GM18505 (cell line): Measurements from ENCODE around the gene SETBP1.

ENCODE experiments used
- ATAC-seq: cut with Tn5 transposase; IDR thresholded peaks from one replicate; pipeline ENCODE4 v1.9.1; 2021; ENCODE audit not compliant: unreplicated experiment
- POLR2A ChIP-seq: IDR thresholded peaks from 4 replicates; pipeline ENCODE4 v1.6.1; 2011; ENCODE audit warnings: borderline replicate concordance; ENCODE audit not compliant: insufficient read depth, insufficient read length; ENCODE audit errors: extremely low read depth

Gene SETBP1

DNA sequence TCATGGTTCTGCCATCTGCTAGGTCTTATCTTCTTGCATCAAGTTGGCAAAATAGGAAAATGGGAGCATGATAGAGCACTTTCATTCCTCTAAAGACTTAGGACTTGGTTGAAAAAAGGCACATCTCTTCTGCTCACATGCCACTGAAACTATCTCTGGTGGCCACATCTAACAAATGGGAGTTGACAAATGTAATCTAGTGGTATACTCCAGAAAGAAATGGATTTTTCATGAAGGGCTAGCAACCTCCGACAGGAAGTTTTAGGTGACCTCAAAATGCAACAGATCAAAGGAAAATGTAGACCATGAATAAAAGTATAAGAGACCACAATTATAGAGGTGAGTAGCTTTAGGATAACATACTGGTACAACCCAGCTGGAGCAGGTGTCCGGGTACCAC lies 224.1 kb downstream of the SETBP1 start:
- no peak for TF ChIP-seq POLR2A

DNA sequence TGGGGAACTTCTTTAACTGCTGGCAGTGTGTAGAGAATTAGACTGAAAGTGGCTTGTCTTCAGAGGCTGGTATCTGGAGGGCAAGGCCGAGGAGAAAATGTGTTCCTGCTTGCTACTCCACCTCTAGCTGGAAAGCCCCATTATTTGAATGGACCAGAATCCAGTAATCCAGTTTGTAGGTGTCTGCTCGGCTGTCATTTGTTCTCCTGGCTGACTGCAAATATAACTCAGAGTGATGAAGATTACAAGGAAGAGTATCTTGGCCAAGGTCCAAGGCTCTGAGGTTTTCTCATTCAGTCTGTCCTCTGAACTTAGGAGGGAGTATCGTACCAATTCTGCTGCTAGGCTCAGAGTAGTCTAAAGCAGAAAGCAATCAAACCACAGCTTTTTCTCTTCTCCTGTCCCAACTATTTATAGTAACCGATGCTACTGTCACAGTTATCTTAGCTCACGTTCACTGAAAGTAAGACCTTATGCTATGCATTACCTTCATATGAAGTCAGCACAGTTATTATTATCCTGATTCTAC lies 228.6 kb downstream of the SETBP1 start:
- ATAC-seq: peak; percentile 83
- no peak for TF ChIP-seq POLR2A

More for the DNA sequence above, 224.1 kb downstream of the SETBP1 start:
- no peak for ATAC-seq

DNA sequence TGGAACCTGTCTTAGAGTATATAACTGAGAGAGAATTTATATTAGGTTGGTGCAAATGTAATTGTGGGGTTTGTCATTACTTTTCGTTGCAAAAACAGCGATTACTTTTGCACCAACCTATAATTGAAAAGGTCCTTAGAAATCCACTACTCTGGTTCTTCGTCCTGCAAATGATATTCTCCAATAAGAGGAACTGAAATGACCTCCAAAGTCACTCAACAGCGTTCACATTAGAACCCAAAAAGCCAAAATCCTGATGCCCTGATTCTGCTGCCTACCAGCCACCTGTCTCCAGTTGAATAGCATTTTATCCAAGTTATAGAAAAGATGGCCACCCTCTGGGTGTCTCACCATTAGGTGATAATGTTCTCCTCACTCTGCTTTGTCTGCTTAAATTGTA lies 230.6 kb downstream of the SETBP1 start:
- ATAC-seq: no peak

DNA sequence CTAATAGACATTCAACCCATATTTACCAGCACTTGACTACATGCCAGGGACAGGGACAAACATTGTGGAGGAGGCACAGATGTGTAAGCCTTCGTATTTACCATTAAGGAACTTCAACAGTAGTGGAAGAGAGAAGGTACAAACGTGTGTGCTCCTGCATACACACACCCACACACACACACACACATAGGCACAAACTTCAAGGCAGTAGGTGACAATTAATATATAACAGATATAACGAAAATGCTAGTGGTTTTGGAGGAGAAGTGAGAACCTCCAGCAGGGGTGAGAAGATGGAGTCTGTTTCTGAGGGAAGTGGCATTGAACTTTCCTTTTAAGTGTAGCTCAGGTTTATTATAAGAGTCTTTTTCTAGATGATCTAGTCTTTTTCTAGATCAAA lies 231.1 kb downstream of the SETBP1 start:
- TF ChIP-seq POLR2A: no peak
- no peak for ATAC-seq

More for the DNA sequence above, 230.6 kb downstream of the SETBP1 start:
- TF ChIP-seq POLR2A: no peak

DNA sequence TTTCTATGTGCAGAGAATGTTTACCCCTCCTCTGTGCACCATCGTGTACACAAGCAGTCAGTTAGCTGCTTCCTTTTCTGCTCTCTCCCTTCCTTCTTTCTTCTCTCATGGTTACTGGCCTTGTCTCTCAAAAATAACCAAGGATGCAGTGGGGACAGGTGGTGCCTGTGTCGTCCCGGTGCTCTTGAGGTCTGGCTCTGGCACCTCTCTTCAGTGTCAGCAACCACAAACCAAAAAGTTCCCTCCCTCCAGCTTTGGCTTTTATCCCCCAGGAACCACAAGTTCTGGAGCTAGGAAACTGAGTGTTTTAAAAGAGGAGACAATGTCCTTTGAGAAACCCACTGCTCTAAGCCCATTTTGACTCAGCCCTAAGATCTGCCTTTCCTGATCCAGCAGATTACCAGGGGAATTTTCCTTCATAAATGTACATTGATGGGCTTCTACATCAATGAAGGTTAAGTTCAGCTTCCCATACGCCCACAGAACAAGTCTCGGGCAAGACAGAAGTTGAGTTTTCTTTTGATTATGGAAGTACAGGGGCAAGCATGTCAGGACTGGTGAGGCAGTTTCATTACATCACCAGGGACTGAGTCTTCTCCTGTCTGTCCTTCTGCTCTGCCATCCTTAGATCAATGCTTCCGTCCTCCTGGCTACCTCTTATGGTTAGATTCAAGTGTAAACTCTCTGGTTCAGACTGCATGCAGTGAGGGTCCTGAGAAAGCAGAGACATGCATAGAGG lies 232.2 kb downstream of the SETBP1 start:
- no peak for TF ChIP-seq POLR2A
- ATAC-seq: no peak

DNA sequence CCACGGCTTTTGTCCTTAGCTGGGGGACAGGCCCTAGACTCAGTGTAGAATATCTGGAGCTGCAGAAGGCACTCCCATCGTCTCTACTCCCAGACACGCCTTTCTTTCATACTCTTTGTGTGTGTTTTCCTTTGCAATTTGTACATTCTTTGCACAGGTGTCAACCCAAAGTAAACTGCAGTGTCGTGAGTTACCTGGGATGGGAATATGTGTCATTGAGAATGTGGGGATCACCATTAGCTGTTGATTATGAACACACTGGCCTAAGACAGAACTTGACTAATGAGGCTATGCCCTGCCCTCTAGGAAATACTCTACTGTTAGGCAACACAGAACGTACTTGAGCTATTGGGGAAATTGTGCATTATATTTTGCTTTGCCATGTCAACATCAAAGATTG lies 233.3 kb downstream of the SETBP1 start:
- no peak for ATAC-seq
- no peak for TF ChIP-seq POLR2A

DNA sequence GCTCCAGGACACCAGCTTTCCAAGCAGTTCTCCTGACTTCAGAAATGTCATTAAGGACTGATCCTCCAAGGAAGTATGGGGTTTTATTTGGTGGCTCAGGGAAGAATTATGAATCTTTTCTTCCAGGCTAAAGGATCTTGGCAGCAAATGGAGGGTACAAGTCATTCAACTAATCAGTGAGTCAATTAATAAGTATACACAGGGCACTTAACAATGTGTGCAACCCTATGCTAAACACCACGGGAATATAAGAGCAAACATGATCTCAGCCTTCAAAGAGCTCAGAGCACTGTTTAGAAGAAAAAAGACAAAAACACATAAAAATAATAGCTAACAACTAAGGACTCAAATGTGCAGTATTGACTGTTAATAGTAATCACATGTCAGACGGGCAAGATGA lies 234.5 kb downstream of the SETBP1 start:
- ATAC-seq: no peak
- TF ChIP-seq POLR2A: no peak

DNA sequence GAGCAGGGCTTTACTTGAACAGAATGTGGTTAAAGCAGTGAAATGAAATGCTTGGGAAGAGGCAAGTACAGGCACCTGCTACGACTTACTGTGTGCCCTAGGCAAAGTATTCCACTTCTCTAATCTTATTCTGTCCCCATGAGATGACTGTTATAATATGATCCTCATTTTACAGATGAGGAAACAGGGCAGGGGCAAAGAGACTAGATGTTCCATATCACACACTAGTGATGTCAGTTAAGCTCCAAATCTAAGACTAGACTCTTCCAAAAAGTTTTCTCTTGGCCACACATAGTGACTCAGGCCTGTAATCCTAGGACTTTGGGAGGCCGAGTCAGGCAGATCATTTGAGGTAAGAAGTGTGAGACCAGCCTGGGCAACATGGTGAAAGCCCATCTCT lies 235.0 kb downstream of the SETBP1 start:
- ATAC-seq: no peak
- no peak for TF ChIP-seq POLR2A

DNA sequence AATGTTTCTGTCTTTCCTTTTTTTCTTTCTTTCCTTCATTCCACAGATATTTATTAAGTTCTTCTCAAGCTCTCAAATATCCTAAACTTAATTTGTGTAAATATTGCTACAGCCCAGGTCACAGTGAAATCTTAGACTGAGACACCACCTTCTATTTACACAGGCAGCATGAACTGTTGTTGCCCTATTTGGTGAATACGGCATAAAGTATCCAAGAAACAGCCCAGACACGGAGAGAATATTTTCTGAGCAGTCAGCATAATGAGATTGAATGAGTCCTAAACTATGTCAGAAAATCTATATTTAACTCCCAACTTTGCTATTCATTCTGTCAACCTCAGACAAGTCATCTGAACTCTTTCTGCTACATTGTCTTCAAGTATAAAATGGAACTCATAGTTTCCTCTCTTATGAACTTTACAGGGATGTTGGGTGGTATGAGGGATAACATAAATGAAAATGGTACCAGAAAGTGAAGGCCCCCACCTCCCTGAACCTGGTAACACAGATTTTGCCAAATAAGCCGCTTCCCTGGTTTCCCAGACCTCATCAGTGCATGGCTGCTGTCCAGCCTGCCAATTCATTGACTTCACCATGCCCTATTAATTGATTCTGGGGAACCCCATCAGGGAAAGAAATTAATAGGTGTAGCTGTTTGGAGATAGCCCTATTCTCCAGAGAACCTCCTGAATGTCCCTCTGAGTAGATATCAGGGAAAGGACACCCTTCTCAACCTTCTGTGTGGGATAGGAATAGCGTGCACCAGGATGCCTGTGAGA lies 235.9 kb downstream of the SETBP1 start:
- TF ChIP-seq POLR2A: no peak
- ATAC-seq: no peak

DNA sequence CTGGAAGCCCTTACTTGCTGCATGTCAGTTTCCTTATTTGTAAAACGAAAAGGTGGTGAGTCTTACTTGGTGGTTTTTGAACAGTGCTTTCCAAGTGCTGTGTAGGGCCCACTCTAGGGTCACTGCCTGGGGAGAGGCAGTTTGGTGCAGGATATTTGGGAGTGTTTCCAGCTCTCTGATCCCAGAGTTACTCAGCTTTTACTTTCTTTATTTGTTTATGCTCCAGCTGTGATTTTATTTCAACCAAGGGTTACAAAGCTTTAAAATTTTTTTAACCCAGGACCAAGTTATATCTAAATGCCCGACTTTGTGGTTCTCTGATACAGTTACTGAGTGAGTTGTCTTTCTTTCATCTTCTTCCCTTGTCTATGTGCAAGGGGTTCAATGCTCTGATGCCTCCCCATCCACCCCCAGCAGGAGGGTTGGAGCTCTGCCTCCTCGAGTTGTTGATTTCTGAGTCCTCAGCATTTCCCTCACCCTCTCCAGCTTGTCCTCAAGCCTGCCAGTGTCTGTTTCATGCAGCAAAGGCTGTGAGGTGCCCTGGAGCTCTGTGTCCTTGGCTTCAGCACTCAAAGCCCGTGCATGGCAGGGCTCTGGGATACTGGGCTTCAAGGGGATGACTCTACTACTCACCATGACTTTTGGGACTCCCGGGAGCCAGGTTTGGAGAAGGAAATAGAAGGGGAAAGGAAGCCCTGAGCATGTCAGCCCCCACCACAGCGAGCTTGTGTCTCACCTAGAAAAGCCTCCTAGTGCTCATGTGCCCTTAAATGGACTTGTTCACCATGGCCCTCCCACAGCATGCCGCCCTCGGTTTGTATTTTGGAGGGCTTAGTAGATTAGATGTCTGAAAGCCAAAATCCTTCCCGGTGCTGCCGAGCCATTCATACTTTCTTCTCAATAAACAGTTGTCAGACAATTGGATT lies 236.8 kb downstream of the SETBP1 start:
- ATAC-seq: no peak
- no peak for TF ChIP-seq POLR2A

DNA sequence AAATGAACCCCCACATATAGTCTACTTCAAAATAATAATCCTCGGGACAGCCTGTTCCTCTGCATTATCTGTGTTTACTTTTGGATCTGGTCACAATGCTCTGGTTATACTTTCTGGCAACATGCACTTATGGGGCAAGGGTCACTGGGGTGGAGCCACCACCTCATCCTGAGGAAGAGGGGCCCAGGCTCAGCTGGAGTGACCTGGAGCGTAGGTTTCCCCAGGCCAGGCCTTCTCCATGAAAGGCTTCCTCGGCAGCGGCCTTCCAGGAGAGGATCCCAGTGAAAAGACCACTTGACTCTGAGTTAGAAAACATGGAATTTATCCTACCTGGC lies 237.4 kb downstream of the SETBP1 start:
- TF ChIP-seq POLR2A: no peak
- ATAC-seq: no peak

DNA sequence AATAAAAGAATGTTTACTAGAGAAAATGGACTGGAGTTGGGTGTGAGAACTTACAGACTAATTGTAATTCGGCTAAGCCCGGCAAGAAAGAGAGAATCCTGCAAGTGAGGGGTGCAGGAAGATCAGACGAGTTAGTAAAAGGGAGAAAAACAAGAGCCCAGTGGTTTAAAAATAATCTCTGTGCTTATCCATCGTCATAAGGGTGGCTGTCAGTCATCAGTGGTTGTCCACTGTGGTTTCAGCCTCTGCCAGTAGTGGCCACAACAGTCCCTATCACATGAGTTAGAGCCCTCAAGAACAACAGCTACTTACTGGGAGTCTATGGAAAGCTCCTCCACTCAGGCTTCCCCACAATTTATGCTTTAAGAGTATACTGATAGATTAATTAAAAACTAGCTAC lies 239.8 kb downstream of the SETBP1 start:
- ATAC-seq: no peak
- TF ChIP-seq POLR2A: no peak

DNA sequence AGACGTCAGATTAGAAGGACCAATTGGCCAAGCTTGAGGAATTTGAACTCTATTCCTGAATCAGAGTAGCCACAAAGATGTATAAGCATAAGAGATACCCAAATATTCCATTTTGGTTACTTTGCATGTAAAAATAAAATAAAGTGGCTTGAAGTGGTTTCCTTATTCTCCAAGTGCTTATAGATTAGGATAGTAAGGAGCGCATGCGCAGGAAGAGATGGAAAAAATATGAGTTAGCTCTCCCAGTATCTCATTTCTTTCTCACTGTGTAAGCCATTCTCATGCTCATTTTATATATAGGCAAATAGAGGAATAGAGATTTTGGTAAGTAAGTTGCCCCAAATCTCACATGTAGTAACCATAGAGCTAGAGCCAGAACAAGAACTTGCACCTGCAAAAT lies 241.3 kb downstream of the SETBP1 start:
- no peak for TF ChIP-seq POLR2A
- ATAC-seq: no peak
